Activated CD8-positive, alpha-beta T cell treated with anti-CD3 and anti-CD28 coated beads, Interleukin-2, amount 10 ng/mL, durations not matched to agents 7 days and 5 days (primary cell): ENCODE measurements around the gene ARHGAP24. TPM values are rescaled to one million over a fixed set of nuclear protein-coding genes. Genes with fewer than 3 reads are reported as not detected.

Source experiments
- ATAC-seq: fragments of 150-1000 bp; cut with Tn5 transposase; one replicate; pipeline ENCODE4 v1.10.0; 2021; ENCODE audit warnings: moderate library complexity
- CTCF ChIA-PET: fragments of 350-600 bp; sonication (Branson Sonifier 250); formaldehyde crosslinking; loops from one replicate; lab custom pipeline; 2021; ENCODE audit warnings: antibody characterized with exemption; lab: Charles Lee
- POLR2A ChIA-PET: fragments of 350-600 bp; sonication (Branson Sonifier 250); formaldehyde crosslinking; loops from one replicate; lab custom pipeline; 2021; ENCODE audit warnings: antibody characterized with exemption; lab: Charles Lee
- DNase-seq: peaks from one replicate; pipeline ENCODE4 v3.0.0-alpha.2; 2020
- H3K27ac Mint-ChIP-seq: one replicate; pipeline ENCODE4 v1.8.0; 2021; ENCODE audit warnings: mild to moderate bottlenecking, mixed read lengths
- H3K27me3 Mint-ChIP-seq: one replicate; pipeline ENCODE4 v1.8.0; 2021; ENCODE audit warnings: low read depth, mixed read lengths
- H3K36me3 Mint-ChIP-seq: one replicate; pipeline ENCODE4 v1.8.0; 2021; ENCODE audit warnings: low read depth, mixed read lengths
- H3K4me1 Mint-ChIP-seq: one replicate; pipeline ENCODE4 v1.8.0; 2021; ENCODE audit warnings: low read depth, mixed read lengths
- H3K4me3 Mint-ChIP-seq: one replicate; pipeline ENCODE4 v1.8.0; 2021; ENCODE audit warnings: mild to moderate bottlenecking, mixed read lengths
- H3K9me3 Mint-ChIP-seq: one replicate; pipeline ENCODE4 v1.8.0; 2022; ENCODE audit warnings: mixed read lengths; ENCODE audit not compliant: insufficient read depth
- total RNA-seq, 2 experiments: library from RNA; stranded (reverse); gene quantifications; one replicate each; pipeline ENCODE4 v1.2.3, GENCODE V29; 2021

Gene ARHGAP24
- total RNA-seq, 2 experiments from 2014 or later = not detected

GRCh38 chr4:85725721-85726170 is 250.8 kb downstream of the ARHGAP24 start:
- Mint-ChIP-seq H3K27me3 (no peaks in the 10 kb centered on the region), H3K36me3 (no peaks in the 10 kb centered on the region), H3K4me3 (no peak overlapping the region), H3K4me1 (no peaks in the 10 kb centered on the region), H3K27ac (no peak overlapping the region), H3K9me3 (no peaks in the 10 kb centered on the region)
- ChIA-PET POLR2A (no interaction called here), CTCF (no interaction called here)
- ATAC-seq (no peak), DNase-seq (no peak)

GRCh38 chr4:85726555-85726954 is 251.6 kb downstream of the ARHGAP24 start:
- no peaks in the 10 kb centered on the region for H3K36me3 Mint-ChIP-seq
- H3K4me3 Mint-ChIP-seq = no peak overlapping the region
- CTCF ChIA-PET = no interaction called here
- DNase-seq = no peak
- H3K4me1 Mint-ChIP-seq = no peaks in the 10 kb centered on the region
- ATAC-seq = no peak
- POLR2A ChIA-PET = no interaction called here
- H3K27ac Mint-ChIP-seq = no peak overlapping the region
- no peaks in the 10 kb centered on the region for H3K9me3 Mint-ChIP-seq
- no peaks in the 10 kb centered on the region for H3K27me3 Mint-ChIP-seq

- ChIA-PET POLR2A (no interaction called here), CTCF (no interaction called here)
- ATAC-seq (no peak), DNase-seq (no peak)
- Mint-ChIP-seq H3K4me3 (no peak overlapping the region), H3K4me1 (no peaks in the 10 kb centered on the region), H3K27ac (no peak overlapping the region), H3K9me3 (no peaks in the 10 kb centered on the region), H3K27me3 (no peaks in the 10 kb centered on the region), H3K36me3 (no peaks in the 10 kb centered on the region)
These were observed 253.5 kb downstream of the ARHGAP24 start for GRCh38 chr4:85728464-85728863.

GRCh38 chr4:85732124-85732523 is 257.2 kb downstream of the ARHGAP24 start:
- POLR2A ChIA-PET = no interaction called here

GRCh38 chr4:85733798-85734197 is 258.8 kb downstream of the ARHGAP24 start:
- H3K27ac Mint-ChIP-seq = no peak overlapping the region
- H3K4me1 Mint-ChIP-seq = no peaks in the 10 kb centered on the region
- DNase-seq (no peak), ATAC-seq (no peak)
- no peaks in the 10 kb centered on the region for H3K27me3 Mint-ChIP-seq
- H3K4me3 Mint-ChIP-seq = no peak overlapping the region
- POLR2A ChIA-PET = no interaction called here
- CTCF ChIA-PET = interaction anchor here (1.1 kb wide), 1 partner anchor 14 kb away, joined by 4 read pairs; no protein-coding TSS in a partner anchor
- no peaks in the 10 kb centered on the region for H3K36me3 Mint-ChIP-seq
- H3K9me3 Mint-ChIP-seq = no peaks in the 10 kb centered on the region

More at GRCh38 chr4:85732124-85732523, 257.2 kb downstream of the ARHGAP24 start:
- no peak overlapping the region for H3K27ac Mint-ChIP-seq
- no peaks in the 10 kb centered on the region for H3K27me3 Mint-ChIP-seq
- H3K36me3 Mint-ChIP-seq = no peaks in the 10 kb centered on the region
- no peaks in the 10 kb centered on the region for H3K9me3 Mint-ChIP-seq
- no peak overlapping the region for H3K4me3 Mint-ChIP-seq
- CTCF ChIA-PET = no interaction called here
- DNase-seq (no peak), ATAC-seq (no peak)
- H3K4me1 Mint-ChIP-seq = no peaks in the 10 kb centered on the region

- Mint-ChIP-seq H3K4me3 (no peak overlapping the region), H3K36me3 (no peaks in the 10 kb centered on the region), H3K9me3 (no peaks in the 10 kb centered on the region), H3K27me3 (no peaks in the 10 kb centered on the region), H3K4me1 (no peaks in the 10 kb centered on the region), H3K27ac (no peak overlapping the region)
- POLR2A ChIA-PET = no interaction called here
- no peak for ATAC-seq
- DNase-seq = no peak
- CTCF ChIA-PET = interaction anchor here (1.1 kb wide), 1 partner anchor 13 kb away, joined by 4 read pairs; no protein-coding TSS in a partner anchor
These were observed 259.5 kb downstream of the ARHGAP24 start for GRCh38 chr4:85734424-85734831.

GRCh38 chr4:85736571-85736970 is 261.6 kb downstream of the ARHGAP24 start:
- Mint-ChIP-seq H3K9me3 (no peaks in the 10 kb centered on the region), H3K27ac (no peak overlapping the region), H3K4me3 (no peak overlapping the region), H3K4me1 (no peaks in the 10 kb centered on the region), H3K27me3 (no peaks in the 10 kb centered on the region), H3K36me3 (no peaks in the 10 kb centered on the region)
- POLR2A ChIA-PET = no interaction called here
- no peak for ATAC-seq
- CTCF ChIA-PET = no interaction called here
- DNase-seq = no peak

- no peaks in the 10 kb centered on the region for H3K4me1 Mint-ChIP-seq
- H3K9me3 Mint-ChIP-seq = no peaks in the 10 kb centered on the region
- POLR2A ChIA-PET = no interaction called here
- DNase-seq (no peak), ATAC-seq (no peak)
- CTCF ChIA-PET = interaction anchor here (0.6 kb wide), 1 partner anchor 35 kb away, joined by 3 read pairs; no protein-coding TSS in a partner anchor
- no peaks in the 10 kb centered on the region for H3K27me3 Mint-ChIP-seq
- H3K36me3 Mint-ChIP-seq = no peaks in the 10 kb centered on the region
- H3K27ac Mint-ChIP-seq = no peak overlapping the region
- no peak overlapping the region for H3K4me3 Mint-ChIP-seq
These were observed 262.3 kb downstream of the ARHGAP24 start for GRCh38 chr4:85737254-85737653.

- ATAC-seq (no peak), DNase-seq (no peak)
- Mint-ChIP-seq H3K4me1 (no peaks in the 10 kb centered on the region), H3K27me3 (no peaks in the 10 kb centered on the region), H3K9me3 (no peaks in the 10 kb centered on the region), H3K27ac (no peak overlapping the region), H3K36me3 (no peaks in the 10 kb centered on the region), H3K4me3 (no peak overlapping the region)
- POLR2A ChIA-PET = no interaction called here
- CTCF ChIA-PET = no interaction called here
These were observed 263.8 kb downstream of the ARHGAP24 start for GRCh38 chr4:85738721-85739120.

GRCh38 chr4:85740431-85740861 is 265.5 kb downstream of the ARHGAP24 start:
- ChIA-PET POLR2A (no interaction called here), CTCF (interaction anchor here (1.5 kb wide), 1 partner anchor 57 kb away, joined by 3 read pairs; no protein-coding TSS in a partner anchor)
- Mint-ChIP-seq H3K4me1 (no peaks in the 10 kb centered on the region), H3K4me3 (no peak overlapping the region), H3K36me3 (no peaks in the 10 kb centered on the region), H3K27ac (no peak overlapping the region), H3K27me3 (no peaks in the 10 kb centered on the region), H3K9me3 (no peaks in the 10 kb centered on the region)
- no peak for DNase-seq
- no peak for ATAC-seq

GRCh38 chr4:85741381-85741780 is 266.4 kb downstream of the ARHGAP24 start:
- ChIA-PET POLR2A (no interaction called here), CTCF (interaction anchor here (1.5 kb wide), 1 partner anchor 56 kb away, joined by 3 read pairs; no protein-coding TSS in a partner anchor)
- no peak overlapping the region for H3K4me3 Mint-ChIP-seq
- no peaks in the 10 kb centered on the region for H3K4me1 Mint-ChIP-seq
- H3K27me3 Mint-ChIP-seq = no peaks in the 10 kb centered on the region
- DNase-seq (no peak), ATAC-seq (no peak)
- no peaks in the 10 kb centered on the region for H3K9me3 Mint-ChIP-seq
- H3K36me3 Mint-ChIP-seq = no peaks in the 10 kb centered on the region
- no peak overlapping the region for H3K27ac Mint-ChIP-seq

- DNase-seq (no peak), ATAC-seq (no peak)
- Mint-ChIP-seq H3K36me3 (no peaks in the 10 kb centered on the region), H3K4me1 (no peaks in the 10 kb centered on the region), H3K9me3 (no peaks in the 10 kb centered on the region), H3K27ac (no peak overlapping the region), H3K4me3 (no peak overlapping the region), H3K27me3 (no peaks in the 10 kb centered on the region)
- POLR2A ChIA-PET = no interaction called here
- CTCF ChIA-PET = interaction anchor here (1.5 kb wide), 1 partner anchor 55 kb away, joined by 3 read pairs; no protein-coding TSS in a partner anchor
These were observed 267.1 kb downstream of the ARHGAP24 start for GRCh38 chr4:85741921-85742591.
